WTC11 (cell line): ENCODE measurements around the gene MYO5C. TPM values are rescaled to one million over a fixed set of nuclear protein-coding genes. Genes with fewer than 3 reads are reported as not detected.

Experiments used
- ATAC-seq: fragments of 200-7000 bp; cut with Tn5 transposase; 2 replicates; pipeline ENCODE4 v1.10.0; 2021; ENCODE audit warnings: mild to moderate bottlenecking, moderate library complexity
- CTCF ChIA-PET: fragments of 300-600 bp; sonication (Branson Sonifier 250); formaldehyde crosslinking; loops from one replicate; lab custom pipeline; 2021; ENCODE audit warnings: antibody characterized with exemption; lab: Charles Lee
- POLR2A ChIA-PET: fragments of 350-600 bp; sonication (Branson Sonifier 250); formaldehyde crosslinking; loops from one replicate; lab custom pipeline; 2021; ENCODE audit warnings: antibody characterized with exemption; lab: Charles Lee
- DNase-seq: peaks from one replicate; pipeline ENCODE4 v3.0.0; 2021; ENCODE audit warnings: low spot score
- H3K27ac Mint-ChIP-seq: 2 replicates; pipeline ENCODE4 v1.8.0; 2021; ENCODE audit warnings: mixed read lengths
- H3K27me3 Mint-ChIP-seq: 2 replicates; pipeline ENCODE4 v1.8.0; 2021; ENCODE audit warnings: low read depth, mild to moderate bottlenecking, moderate library complexity, mixed read lengths
- H3K36me3 Mint-ChIP-seq: 2 replicates; pipeline ENCODE4 v1.8.0; 2021; ENCODE audit warnings: mixed read lengths
- H3K4me1 Mint-ChIP-seq: 2 replicates; pipeline ENCODE4 v1.8.0; 2022; ENCODE audit warnings: mixed read lengths
- H3K4me3 Mint-ChIP-seq: 2 replicates; pipeline ENCODE4 v1.8.0; 2021; ENCODE audit warnings: mild to moderate bottlenecking, moderate library complexity, mixed read lengths
- H3K9me3 Mint-ChIP-seq: 2 replicates; pipeline ENCODE4 v1.8.0; 2021; ENCODE audit warnings: mixed read lengths
- ELF4 ChIP-seq: sonication (generic); formaldehyde crosslinking; IDR thresholded peaks from 2 replicates; pipeline ENCODE4 v1.8.1; 2022; ENCODE audit warnings: low read depth, mild to moderate bottlenecking, moderate library complexity, missing genetic modification reagents
- EMX1 ChIP-seq: fragments of 250-450 bp; sonication (Bioruptor Pico); IDR thresholded peaks from 2 replicates; pipeline ENCODE4 v1.8.0; 2021; ENCODE audit warnings: mild to moderate bottlenecking
- ETV6 ChIP-seq: sonication (generic); formaldehyde crosslinking; IDR thresholded peaks from 2 replicates; pipeline ENCODE4 v1.8.1; 2022; ENCODE audit warnings: mild to moderate bottlenecking, missing genetic modification reagents
- GABPB1 ChIP-seq: sonication (generic); formaldehyde crosslinking; IDR thresholded peaks from 2 replicates; pipeline ENCODE4 v1.8.1; 2023; ENCODE audit warnings: mild to moderate bottlenecking, missing genetic modification reagents
- IRF2 ChIP-seq: sonication (generic); formaldehyde crosslinking; IDR thresholded peaks from 2 replicates; pipeline ENCODE4 v1.8.0; 2022; ENCODE audit warnings: low read depth, missing genetic modification reagents, borderline replicate concordance
- KAT7 ChIP-seq: sonication (generic); formaldehyde crosslinking; IDR thresholded peaks from 2 replicates; pipeline ENCODE4 v1.8.1; 2023; ENCODE audit warnings: missing genetic modification reagents, mild to moderate bottlenecking, borderline replicate concordance
- NR2C2 ChIP-seq: sonication (generic); formaldehyde crosslinking; IDR thresholded peaks from 2 replicates; pipeline ENCODE4 v1.8.0; 2022; ENCODE audit warnings: mild to moderate bottlenecking, missing genetic modification reagents
- OVOL2 ChIP-seq: fragments of 250-450 bp; sonication (Bioruptor Pico); IDR thresholded peaks from 2 replicates; pipeline ENCODE4 v1.9.0; 2021; ENCODE audit warnings: mild to moderate bottlenecking, borderline replicate concordance
- ZNF138 ChIP-seq: sonication (generic); formaldehyde crosslinking; conservative IDR thresholded peaks from 2 replicates; pipeline ENCODE4 v1.8.1; 2022; ENCODE audit warnings: mild to moderate bottlenecking, moderate library complexity, missing genetic modification reagents
- total RNA-seq: library from RNA; stranded (reverse); gene quantifications from 3 replicates; pipeline ENCODE4 v1.2.3, GENCODE V29; 2021
- TF ChIP-seq, protein P1 (sequence below): fragments of 200-600 bp; IDR thresholded peaks from 2 replicates; pipeline ENCODE4 v1.8.0; 2022; ENCODE audit warnings: antibody characterized with exemption
- TF ChIP-seq, protein P2 (sequence below): fragments of 250-450 bp; sonication (Bioruptor Pico); IDR thresholded peaks from 2 replicates; pipeline ENCODE4 v1.9.0; 2021; ENCODE audit warnings: mild to moderate bottlenecking
- TF ChIP-seq, protein P3 (sequence below): fragments of 250-450 bp; sonication (Bioruptor Pico); conservative IDR thresholded peaks from 2 replicates; pipeline ENCODE4 v1.9.0; 2021; ENCODE audit warnings: mild to moderate bottlenecking
- TF ChIP-seq, protein P4 (sequence below): sonication (generic); formaldehyde crosslinking; IDR thresholded peaks from 2 replicates; pipeline ENCODE4 v1.8.1; 2023; ENCODE audit warnings: mild to moderate bottlenecking, missing genetic modification reagents
- TF ChIP-seq, protein P5 (sequence below): sonication (generic); formaldehyde crosslinking; IDR thresholded peaks from 2 replicates; pipeline ENCODE4 v1.8.0; 2022; ENCODE audit warnings: mild to moderate bottlenecking, missing genetic modification reagents
- TF ChIP-seq, protein P6 (sequence below): fragments of 250-450 bp; sonication (Bioruptor Pico); IDR thresholded peaks from 2 replicates; pipeline ENCODE4 v2.1.2; 2022; ENCODE audit warnings: mild to moderate bottlenecking, moderate library complexity

Gene MYO5C
- total RNA-seq, 1 experiment from 2014 or later = 25.3 TPM

DNA sequence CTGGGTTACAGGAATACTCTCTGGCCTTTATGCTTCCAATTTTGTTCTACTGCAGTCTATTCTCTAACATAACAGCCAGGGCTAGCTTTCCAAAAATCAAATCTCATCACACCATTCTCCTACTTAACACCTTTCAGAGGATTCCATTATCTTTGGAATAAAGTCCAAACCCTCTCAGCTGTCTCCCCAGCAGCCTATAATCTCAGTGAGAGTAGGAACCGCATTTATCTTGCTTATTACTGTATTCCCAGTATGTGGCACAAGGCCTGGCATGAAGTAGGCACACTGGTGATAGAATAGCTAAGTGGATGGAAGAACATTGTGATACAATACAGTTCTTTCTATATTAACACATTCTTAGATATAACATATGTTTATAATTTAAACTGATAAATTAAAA lies 49.0 kb upstream of the MYO5C start:
- H3K4me1 Mint-ChIP-seq = peaks cover 22% of the 10 kb centered on the region
- H3K9me3 Mint-ChIP-seq = no peaks in the 10 kb centered on the region
- no peak for ATAC-seq
- ChIA-PET POLR2A (no interaction called here), CTCF (no interaction called here)
- H3K27me3 Mint-ChIP-seq = no peaks in the 10 kb centered on the region
- H3K4me3 Mint-ChIP-seq = no peak overlapping the region
- H3K36me3 Mint-ChIP-seq = peaks cover 3% of the 10 kb centered on the region; the same call in 1 of the 2 replicates
- TF ChIP-seq ELF4 (CRISPR knock-in tag) = no peak
- TF ChIP-seq, protein P1, sequence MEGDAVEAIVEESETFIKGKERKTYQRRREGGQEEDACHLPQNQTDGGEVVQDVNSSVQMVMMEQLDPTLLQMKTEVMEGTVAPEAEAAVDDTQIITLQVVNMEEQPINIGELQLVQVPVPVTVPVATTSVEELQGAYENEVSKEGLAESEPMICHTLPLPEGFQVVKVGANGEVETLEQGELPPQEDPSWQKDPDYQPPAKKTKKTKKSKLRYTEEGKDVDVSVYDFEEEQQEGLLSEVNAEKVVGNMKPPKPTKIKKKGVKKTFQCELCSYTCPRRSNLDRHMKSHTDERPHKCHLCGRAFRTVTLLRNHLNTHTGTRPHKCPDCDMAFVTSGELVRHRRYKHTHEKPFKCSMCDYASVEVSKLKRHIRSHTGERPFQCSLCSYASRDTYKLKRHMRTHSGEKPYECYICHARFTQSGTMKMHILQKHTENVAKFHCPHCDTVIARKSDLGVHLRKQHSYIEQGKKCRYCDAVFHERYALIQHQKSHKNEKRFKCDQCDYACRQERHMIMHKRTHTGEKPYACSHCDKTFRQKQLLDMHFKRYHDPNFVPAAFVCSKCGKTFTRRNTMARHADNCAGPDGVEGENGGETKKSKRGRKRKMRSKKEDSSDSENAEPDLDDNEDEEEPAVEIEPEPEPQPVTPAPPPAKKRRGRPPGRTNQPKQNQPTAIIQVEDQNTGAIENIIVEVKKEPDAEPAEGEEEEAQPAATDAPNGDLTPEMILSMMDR = no peak
- TF ChIP-seq, protein P2, sequence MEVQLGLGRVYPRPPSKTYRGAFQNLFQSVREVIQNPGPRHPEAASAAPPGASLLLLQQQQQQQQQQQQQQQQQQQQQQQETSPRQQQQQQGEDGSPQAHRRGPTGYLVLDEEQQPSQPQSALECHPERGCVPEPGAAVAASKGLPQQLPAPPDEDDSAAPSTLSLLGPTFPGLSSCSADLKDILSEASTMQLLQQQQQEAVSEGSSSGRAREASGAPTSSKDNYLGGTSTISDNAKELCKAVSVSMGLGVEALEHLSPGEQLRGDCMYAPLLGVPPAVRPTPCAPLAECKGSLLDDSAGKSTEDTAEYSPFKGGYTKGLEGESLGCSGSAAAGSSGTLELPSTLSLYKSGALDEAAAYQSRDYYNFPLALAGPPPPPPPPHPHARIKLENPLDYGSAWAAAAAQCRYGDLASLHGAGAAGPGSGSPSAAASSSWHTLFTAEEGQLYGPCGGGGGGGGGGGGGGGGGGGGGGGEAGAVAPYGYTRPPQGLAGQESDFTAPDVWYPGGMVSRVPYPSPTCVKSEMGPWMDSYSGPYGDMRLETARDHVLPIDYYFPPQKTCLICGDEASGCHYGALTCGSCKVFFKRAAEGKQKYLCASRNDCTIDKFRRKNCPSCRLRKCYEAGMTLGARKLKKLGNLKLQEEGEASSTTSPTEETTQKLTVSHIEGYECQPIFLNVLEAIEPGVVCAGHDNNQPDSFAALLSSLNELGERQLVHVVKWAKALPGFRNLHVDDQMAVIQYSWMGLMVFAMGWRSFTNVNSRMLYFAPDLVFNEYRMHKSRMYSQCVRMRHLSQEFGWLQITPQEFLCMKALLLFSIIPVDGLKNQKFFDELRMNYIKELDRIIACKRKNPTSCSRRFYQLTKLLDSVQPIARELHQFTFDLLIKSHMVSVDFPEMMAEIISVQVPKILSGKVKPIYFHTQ (CRISPR knock-in tag) = no peak
- H3K27ac Mint-ChIP-seq = no peak overlapping the region
- DNase-seq = no peak

DNA sequence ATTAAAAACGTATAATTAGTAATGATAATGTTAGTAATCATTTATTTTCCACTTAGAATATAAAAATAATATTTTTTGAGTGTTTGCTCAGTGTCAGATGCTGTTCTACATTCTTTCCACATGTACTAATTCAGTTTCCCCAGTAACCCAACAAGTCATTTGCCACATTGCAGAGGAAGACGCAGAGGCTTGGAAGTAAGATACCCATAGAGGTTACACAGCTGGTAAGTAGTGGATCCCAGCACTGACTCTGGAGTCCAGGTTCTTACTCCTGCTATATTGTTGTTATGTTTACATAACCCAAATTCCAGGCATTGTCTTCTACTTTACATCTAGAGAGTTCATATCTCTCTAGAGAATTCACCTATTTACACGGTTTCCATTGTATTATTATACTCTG lies 48.2 kb upstream of the MYO5C start:
- H3K36me3 Mint-ChIP-seq = no peaks in the 10 kb centered on the region
- CTCF ChIA-PET = no interaction called here
- H3K27me3 Mint-ChIP-seq = no peaks in the 10 kb centered on the region
- no peak for TF ChIP-seq IRF2 (CRISPR knock-in tag)
- TF ChIP-seq ETV6 = no peak
- no peak for TF ChIP-seq ZNF138
- TF ChIP-seq GABPB1 (CRISPR knock-in tag) = no peak
- TF ChIP-seq, protein P3, sequence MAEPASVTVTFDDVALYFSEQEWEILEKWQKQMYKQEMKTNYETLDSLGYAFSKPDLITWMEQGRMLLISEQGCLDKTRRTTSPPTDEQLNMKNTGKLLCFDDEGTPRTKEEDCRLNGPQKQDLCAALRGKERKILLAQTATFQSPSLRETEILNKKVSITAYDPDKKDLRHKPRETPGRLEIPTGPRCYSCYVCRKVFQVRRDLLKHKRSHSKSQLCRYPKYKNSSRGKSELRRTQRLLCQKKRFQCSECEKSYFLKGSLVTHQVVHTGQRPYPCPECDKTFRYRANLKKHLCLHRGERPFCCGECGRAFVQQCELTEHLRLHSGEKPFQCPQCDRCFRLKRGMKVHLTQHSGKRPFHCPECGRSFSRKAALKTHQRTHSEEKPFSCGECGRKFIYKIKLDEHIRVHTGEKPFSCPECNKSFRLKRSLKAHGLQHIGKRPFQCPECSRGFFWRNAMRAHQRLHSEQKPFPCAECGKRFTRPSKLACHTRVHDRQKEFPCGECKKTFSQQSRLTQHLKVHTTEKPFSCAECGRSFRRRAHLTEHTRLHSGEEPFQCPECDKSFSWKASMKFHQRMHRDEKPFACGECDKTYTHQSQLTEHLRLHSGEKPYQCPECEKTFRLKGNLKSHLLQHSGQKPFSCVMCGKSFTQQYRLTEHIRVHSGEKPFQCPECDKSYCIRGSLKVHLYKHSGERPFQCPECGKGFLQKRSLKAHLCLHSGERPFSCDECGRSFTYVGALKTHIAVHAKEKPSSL = no peak
- TF ChIP-seq, protein P4, sequence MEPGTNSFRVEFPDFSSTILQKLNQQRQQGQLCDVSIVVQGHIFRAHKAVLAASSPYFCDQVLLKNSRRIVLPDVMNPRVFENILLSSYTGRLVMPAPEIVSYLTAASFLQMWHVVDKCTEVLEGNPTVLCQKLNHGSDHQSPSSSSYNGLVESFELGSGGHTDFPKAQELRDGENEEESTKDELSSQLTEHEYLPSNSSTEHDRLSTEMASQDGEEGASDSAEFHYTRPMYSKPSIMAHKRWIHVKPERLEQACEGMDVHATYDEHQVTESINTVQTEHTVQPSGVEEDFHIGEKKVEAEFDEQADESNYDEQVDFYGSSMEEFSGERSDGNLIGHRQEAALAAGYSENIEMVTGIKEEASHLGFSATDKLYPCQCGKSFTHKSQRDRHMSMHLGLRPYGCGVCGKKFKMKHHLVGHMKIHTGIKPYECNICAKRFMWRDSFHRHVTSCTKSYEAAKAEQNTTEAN (CRISPR knock-in tag) = no peak
- no peak for TF ChIP-seq KAT7 (CRISPR knock-in tag)
- TF ChIP-seq, protein P5, sequence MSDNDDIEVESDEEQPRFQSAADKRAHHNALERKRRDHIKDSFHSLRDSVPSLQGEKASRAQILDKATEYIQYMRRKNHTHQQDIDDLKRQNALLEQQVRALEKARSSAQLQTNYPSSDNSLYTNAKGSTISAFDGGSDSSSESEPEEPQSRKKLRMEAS = no peak
- TF ChIP-seq NR2C2 (CRISPR knock-in tag) = no peak
- TF ChIP-seq OVOL2 = no peak
- TF ChIP-seq, protein P6, sequence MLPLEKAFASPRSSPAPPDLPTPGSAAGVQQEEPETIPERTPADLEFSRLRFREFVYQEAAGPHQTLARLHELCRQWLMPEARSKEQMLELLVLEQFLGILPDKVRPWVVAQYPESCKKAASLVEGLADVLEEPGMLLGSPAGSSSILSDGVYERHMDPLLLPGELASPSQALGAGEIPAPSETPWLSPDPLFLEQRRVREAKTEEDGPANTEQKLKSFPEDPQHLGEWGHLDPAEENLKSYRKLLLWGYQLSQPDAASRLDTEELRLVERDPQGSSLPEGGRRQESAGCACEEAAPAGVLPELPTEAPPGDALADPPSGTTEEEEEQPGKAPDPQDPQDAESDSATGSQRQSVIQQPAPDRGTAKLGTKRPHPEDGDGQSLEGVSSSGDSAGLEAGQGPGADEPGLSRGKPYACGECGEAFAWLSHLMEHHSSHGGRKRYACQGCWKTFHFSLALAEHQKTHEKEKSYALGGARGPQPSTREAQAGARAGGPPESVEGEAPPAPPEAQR (CRISPR knock-in tag) = no peak
- TF ChIP-seq EMX1 (CRISPR knock-in tag) = no peak
- H3K27ac Mint-ChIP-seq = no peak overlapping the region
- DNase-seq = no peak
- no peak overlapping the region for H3K4me3 Mint-ChIP-seq
- H3K4me1 Mint-ChIP-seq = peaks cover 27% of the 10 kb centered on the region
- POLR2A ChIA-PET = interaction anchor here (0.6 kb wide), 1 partner anchor 179 kb away, joined by 4 read pairs; no protein-coding TSS in a partner anchor
- ATAC-seq = no peak
- H3K9me3 Mint-ChIP-seq = no peaks in the 10 kb centered on the region
